Measurements from ENCODE around the gene DMKN.

DMKN gene

GRCh38 chr19:35561436-35561835, 48.0 kb upstream of the DMKN start:
- Histone ChIP-seq H3K27me3 (ENCODE audit: insufficient read depth, low read length, poor library complexity, severe bottlenecking) (no peaks in the 10 kb centered on the region), H3K4me1 (ENCODE audit: insufficient read depth, low read length, poor library complexity, severe bottlenecking) (no peaks in the 10 kb centered on the region), H3K9me3 (ENCODE audit: insufficient read depth, low read depth, low read length) (no peaks in the 10 kb centered on the region), H4K20me1 (ENCODE audit: insufficient read depth, low read length, poor library complexity, severe bottlenecking) (no peaks in the 10 kb centered on the region), H3K4me3 (ENCODE audit: low read length, poor library complexity, severe bottlenecking) (no peak overlapping the region), H3K79me2 (ENCODE audit: insufficient read depth, low read length) (no peaks in the 10 kb centered on the region), H3F3A (ENCODE audit: low read depth) (no peaks in the 10 kb centered on the region), H3K9me2 (replicated peaks; ENCODE audit: low read depth, low read length) (no peaks in the 10 kb centered on the region), H3K4me2 (ENCODE audit: low read depth, low read length, poor library complexity, severe bottlenecking) (no peak overlapping the region), H3K36me3 (ENCODE audit: insufficient read depth, low read length) (no peaks in the 10 kb centered on the region), H2AFZ (ENCODE audit: low read length) (no peak overlapping the region), H3K9ac (ENCODE audit: low read depth, low read length, poor library complexity, severe bottlenecking) (no peak overlapping the region)
- TF ChIP-seq CTCF (conservative IDR thresholded peaks at IDR 0.05; ENCODE audit: low read length) (no peak), EZH2phosphoT487 (IDR thresholded peaks at IDR 0.05; ENCODE audit: borderline replicate concordance) (no peak)

- no peaks in the 10 kb centered on the region for H3K27me3 ChIP-seq (ENCODE audit: insufficient read depth, low read length, poor library complexity, severe bottlenecking)
- no peak for TF ChIP-seq EZH2phosphoT487 (IDR thresholded peaks at IDR 0.05; ENCODE audit: borderline replicate concordance)
- no peak for TF ChIP-seq CTCF (conservative IDR thresholded peaks at IDR 0.05; ENCODE audit: low read length)
- H3K4me1 ChIP-seq (ENCODE audit: insufficient read depth, low read length, poor library complexity, severe bottlenecking): no peaks in the 10 kb centered on the region
- H3K9me3 ChIP-seq (ENCODE audit: insufficient read depth, low read depth, low read length): no peaks in the 10 kb centered on the region
- no peaks in the 10 kb centered on the region for H3K9me2 ChIP-seq (replicated peaks; ENCODE audit: low read depth, low read length)
- no peaks in the 10 kb centered on the region for H3K79me2 ChIP-seq (ENCODE audit: insufficient read depth, low read length)
- H2AFZ ChIP-seq (ENCODE audit: low read length): no peak overlapping the region
- no peaks in the 10 kb centered on the region for H4K20me1 ChIP-seq (ENCODE audit: insufficient read depth, low read length, poor library complexity, severe bottlenecking)
- no peak overlapping the region for H3K4me3 ChIP-seq (ENCODE audit: low read length, poor library complexity, severe bottlenecking)
- H3F3A ChIP-seq (ENCODE audit: low read depth): no peaks in the 10 kb centered on the region
- H3K9ac ChIP-seq (ENCODE audit: low read depth, low read length, poor library complexity, severe bottlenecking): no peak overlapping the region
- H3K36me3 ChIP-seq (ENCODE audit: insufficient read depth, low read length): no peaks in the 10 kb centered on the region
- no peak overlapping the region for H3K4me2 ChIP-seq (ENCODE audit: low read depth, low read length, poor library complexity, severe bottlenecking)
These were observed 47.2 kb upstream of the DMKN start for GRCh38 chr19:35560677-35561076.

GRCh38 chr19:35560271-35560670, 46.8 kb upstream of the DMKN start:
- H3K9me2 ChIP-seq (replicated peaks; ENCODE audit: low read depth, low read length): no peaks in the 10 kb centered on the region

More at GRCh38 chr19:35560271-35560670, 46.8 kb upstream of the DMKN start:
- no peaks in the 10 kb centered on the region for H3K4me1 ChIP-seq (ENCODE audit: insufficient read depth, low read length, poor library complexity, severe bottlenecking)
- no peaks in the 10 kb centered on the region for H3F3A ChIP-seq (ENCODE audit: low read depth)
- H3K4me2 ChIP-seq (ENCODE audit: low read depth, low read length, poor library complexity, severe bottlenecking): no peak overlapping the region
- TF ChIP-seq CTCF (conservative IDR thresholded peaks at IDR 0.05; ENCODE audit: low read length) (no peak), EZH2phosphoT487 (IDR thresholded peaks at IDR 0.05; ENCODE audit: borderline replicate concordance) (no peak)
- no peak overlapping the region for H3K9ac ChIP-seq (ENCODE audit: low read depth, low read length, poor library complexity, severe bottlenecking)
- H3K36me3 ChIP-seq (ENCODE audit: insufficient read depth, low read length): no peaks in the 10 kb centered on the region
- H3K79me2 ChIP-seq (ENCODE audit: insufficient read depth, low read length): no peaks in the 10 kb centered on the region
- H3K9me3 ChIP-seq (ENCODE audit: insufficient read depth, low read depth, low read length): no peaks in the 10 kb centered on the region
- no peak overlapping the region for H2AFZ ChIP-seq (ENCODE audit: low read length)
- no peak overlapping the region for H3K4me3 ChIP-seq (ENCODE audit: low read length, poor library complexity, severe bottlenecking)
- H4K20me1 ChIP-seq (ENCODE audit: insufficient read depth, low read length, poor library complexity, severe bottlenecking): no peaks in the 10 kb centered on the region
- H3K27me3 ChIP-seq (ENCODE audit: insufficient read depth, low read length, poor library complexity, severe bottlenecking): no peaks in the 10 kb centered on the region
